HCT116 (cell line): ENCODE measurements around the gene ULBP2. TPM values are rescaled to one million over a fixed set of nuclear protein-coding genes. Genes with fewer than 3 reads are reported as not detected.
"Not testable (repeated sequence)": the region's sequence is repeated elsewhere in the genome, so short reads cannot be mapped to it uniquely, and the experiment has no call there.

ENCODE experiments used
- ATAC-seq: fragments of 200-7000 bp; cut with Tn5 transposase; 2 replicates; pipeline ENCODE4 v1.9.1; 2020; ENCODE audit warnings: mild to moderate bottlenecking, moderate library complexity
- BruUV-seq: library from RNA; stranded (reverse); fragments of 400-500 nt; replicated peaks from 2 replicates; lab custom pipeline; 2021; lab: Mats Ljungman, UMichigan
- CTCF ChIA-PET: fragments of 300-600 bp; sonication (Branson Sonifier 250); formaldehyde crosslinking; loops from one replicate; lab custom pipeline; 2021; ENCODE audit warnings: antibody characterized with exemption; lab: Charles Lee
- POLR2A ChIA-PET: fragments of 300-600, 350-600 bp; sonication (Branson Sonifier 250); formaldehyde crosslinking; loops from one replicate; lab custom pipeline; 2021; ENCODE audit warnings: antibody characterized with exemption; lab: Charles Lee
- RAD21 ChIA-PET, 2 experiments: fragments of 300-600 bp; sonication (Branson Sonifier 250); formaldehyde crosslinking; loops; one replicate each; lab custom pipeline; 2023; ENCODE audit warnings: low total read pairs in 2 of 2; ENCODE audit not compliant: uncharacterized antibody in 2 of 2, unreplicated experiment in 2 of 2, low non-redundant PET in 1 of 2; lab: Charles Lee
- DNase-seq: peaks from one replicate; pipeline ENCODE4 v3.0.0-alpha.2; 2010; ENCODE audit warnings: low read depth, low spot score
- H2AFZ ChIP-seq: fragments of 200-600 bp; shearing (Covaris generic), sonication (generic); 2 replicates; pipeline ENCODE4 v1.6.1; 2017; ENCODE audit warnings: low read depth, mixed run types, mixed read lengths, antibody characterized with exemption, low read length; ENCODE audit not compliant: poor library complexity, severe bottlenecking
- H3K27ac ChIP-seq: 2 replicates; pipeline ENCODE4 v1.5.1; 2012; ENCODE audit warnings: low read depth, low read length
- H3K27me3 ChIP-seq: fragments of 200-600 bp; sonication (generic); 2 replicates; pipeline ENCODE4 v1.6.1; 2016; ENCODE audit warnings: mixed run types, low read length, mixed read lengths; ENCODE audit not compliant: insufficient read depth
- H3K36me3 ChIP-seq, 2 experiments: fragments of 200-500 bp in 1 of 2; fragments of 200-600 bp in 1 of 2; sonication (Bioruptor generic) in 1 of 2; sonication (generic) in 1 of 2; 2 replicates each; pipeline versions ENCODE4 v1.5.1 to v1.6.1; 2014 to 2016; ENCODE audit warnings: low read length in 2 of 2, inconsistent platforms in 1 of 2, mixed read lengths in 1 of 2, mixed run types in 1 of 2; ENCODE audit not compliant: insufficient read depth in 2 of 2, control insufficient read depth in 1 of 2
- H3K4me1 ChIP-seq, 2 experiments: fragments of 200-600 bp in 1 of 2; sonication (generic) in 1 of 2; 2 replicates each; pipeline versions ENCODE4 v1.5.1 to v1.6.1; 2012 to 2017; ENCODE audit warnings: low read length in 2 of 2, inconsistent platforms in 1 of 2, mild to moderate bottlenecking in 1 of 2, mixed read lengths in 1 of 2, mixed run types in 1 of 2, moderate library complexity in 1 of 2; ENCODE audit not compliant: insufficient read depth in 2 of 2, control insufficient read depth in 1 of 2
- H3K4me2 ChIP-seq: fragments of 200-600 bp; sonication (generic); 2 replicates; pipeline ENCODE4 v1.6.1; 2017; ENCODE audit warnings: mixed run types, low read length, mixed read lengths
- H3K4me3 ChIP-seq, 2 experiments: fragments of 200-600 bp in 1 of 2; sonication (generic) in 1 of 2; replicated peaks in 1 of 2; 2 replicates each; pipeline ENCODE4 v1.5.1; 2011 to 2016; ENCODE audit warnings: low read length in 2 of 2, control low read depth in 1 of 2, low read depth in 1 of 2, mild to moderate bottlenecking in 1 of 2, mixed read lengths in 1 of 2, mixed run types in 1 of 2
- H3K79me2 ChIP-seq: fragments of 200-600 bp; sonication (generic); 2 replicates; pipeline ENCODE4 v1.6.1; 2017; ENCODE audit warnings: mild to moderate bottlenecking, mixed run types, low read length, moderate library complexity, mixed read lengths; ENCODE audit not compliant: insufficient read depth
- H3K9ac ChIP-seq: fragments of 200-600 bp; sonication (generic); 2 replicates; pipeline ENCODE4 v1.6.1; 2016; ENCODE audit warnings: low read length, mixed read lengths
- H3K9me2 ChIP-seq: fragments of 200-600 bp; sonication (generic), shearing (Covaris generic); 2 replicates; pipeline ENCODE4 v1.6.1; 2017; ENCODE audit warnings: mixed run types, mild to moderate bottlenecking, moderate library complexity; ENCODE audit not compliant: insufficient read depth
- H3K9me3 ChIP-seq, 2 experiments: fragments of 200-500 bp in 1 of 2; fragments of 200-600 bp in 1 of 2; sonication (Bioruptor generic) in 1 of 2; sonication (generic) in 1 of 2; 2 replicates each; pipeline ENCODE4 v1.6.1; 2014 to 2017; ENCODE audit warnings: low read length in 2 of 2, mixed read lengths in 2 of 2, inconsistent platforms in 1 of 2, low read depth in 1 of 2, mild to moderate bottlenecking in 1 of 2, mixed run types in 1 of 2, moderate library complexity in 1 of 2; ENCODE audit not compliant: control insufficient read depth in 1 of 2, insufficient read depth in 1 of 2
- H4K20me1 ChIP-seq: fragments of 200-600 bp; sonication (generic), shearing (Covaris generic); 2 replicates; pipeline ENCODE4 v1.6.1; 2017; ENCODE audit warnings: mixed run types, mild to moderate bottlenecking, moderate library complexity; ENCODE audit not compliant: insufficient read depth
- CTCF ChIP-seq, 3 experiments: fragments of 200-600 bp in 1 of 3; sonication (generic) in 1 of 3; IDR thresholded peaks in 2 of 3; conservative IDR thresholded peaks in 1 of 3; 2 replicates each; pipeline ENCODE4 v1.5.1; 2012 to 2017; ENCODE audit warnings: low read depth in 2 of 3, low read length in 2 of 3, antibody characterized with exemption in 1 of 3, borderline replicate concordance in 1 of 3, control low read depth in 1 of 3, mild to moderate bottlenecking in 1 of 3, mixed read lengths in 1 of 3, mixed run types in 1 of 3, moderate library complexity in 1 of 3; ENCODE audit not compliant: insufficient read depth in 1 of 3
- ELF1 ChIP-seq: IDR thresholded peaks from 2 replicates; pipeline ENCODE4 v1.6.1; 2012; ENCODE audit warnings: low read depth, borderline replicate concordance
- JUND ChIP-seq: IDR thresholded peaks from 2 replicates; pipeline ENCODE4 v1.6.1; 2012
- RAD21 ChIP-seq: IDR thresholded peaks from 2 replicates; pipeline ENCODE4 v1.6.1; 2012; ENCODE audit warnings: low read depth, mild to moderate bottlenecking
- TCF7L2 ChIP-seq: IDR thresholded peaks from 2 replicates; pipeline ENCODE4 v1.7.0; 2011; ENCODE audit warnings: borderline replicate concordance, inconsistent platforms; ENCODE audit not compliant: insufficient read depth, insufficient read length; ENCODE audit errors: extremely low read depth
- ZFX ChIP-seq: fragments of 450-650 bp; IDR thresholded peaks from 2 replicates; pipeline ENCODE4 v1.6.1; 2017
- ZNF274 ChIP-seq: fragments of 200-500 bp; sonication (Bioruptor generic); IDR thresholded peaks from 2 replicates; pipeline ENCODE4 v1.6.1; 2014; ENCODE audit warnings: mild to moderate bottlenecking, low read depth, low read length, inconsistent platforms
- intact Hi-C: fragments of 100-400 bp; cut with micrococcal nuclease; formaldehyde crosslinking; loops from 2 replicates; pipeline ENCODE4 v1.10.0; 2022
- total RNA-seq: library from RNA; stranded (reverse); gene quantifications from one replicate; pipeline ENCODE4 v1.2.1, GENCODE V29; 2021; ENCODE audit not compliant: unreplicated experiment

The ULBP2 gene
- total RNA-seq, 1 experiment from 2014 or later: 10.2 TPM

DNA sequence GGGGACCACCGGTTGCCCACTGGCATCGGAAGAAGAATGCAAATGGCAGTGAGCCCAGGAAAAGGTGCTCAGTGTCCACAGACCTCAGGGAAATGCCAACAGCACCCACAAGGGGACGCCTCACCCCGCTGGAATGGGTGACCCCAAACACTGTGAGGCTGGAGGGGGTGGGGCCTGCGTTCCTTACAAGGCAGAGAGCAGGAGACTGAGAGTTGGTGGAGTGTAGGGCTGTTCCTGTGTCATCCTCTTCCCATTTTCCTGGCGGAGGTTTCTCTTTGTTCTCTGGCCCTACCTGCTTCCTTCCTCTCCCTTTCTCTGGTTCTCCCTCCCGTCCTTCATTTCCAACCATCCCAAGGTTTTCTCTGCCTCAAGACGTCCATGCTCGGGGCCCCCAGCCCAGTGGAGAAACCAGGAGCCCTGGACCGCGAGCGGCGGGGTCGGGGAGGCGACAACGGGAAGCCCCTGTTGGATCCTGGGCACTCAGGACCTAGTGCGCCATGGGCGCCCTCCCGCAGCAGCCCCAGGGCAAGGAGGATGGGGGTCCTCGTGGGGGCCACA, 3.7 kb upstream of the ULBP2 start:
- H3K9ac ChIP-seq, intact Hi-C loops: not testable (repeated sequence)
- TF ChIP-seq CTCF (IDR thresholded peaks at IDR 0.05 in 2 of 3, conservative IDR thresholded peaks at IDR 0.05 in 1 of 3; ENCODE audit: borderline replicate concordance in 1 of 3, insufficient read depth in 1 of 3, low read depth in 2 of 3, low read length in 2 of 3) (0 out of 6 replicates have a peak, but pooled peaks of 1 of the 3 experiments have one; percentile 1), RAD21 (peak; percentile 7; the same call in 1 of the 2 replicates)

GRCh38 chr6:149938571-149939355, 3.1 kb upstream of the ULBP2 start:
- Histone ChIP-seq H3K36me3 (no peaks in the 10 kb centered on the region), H3K4me1 (peaks cover 2 to 11% of the 10 kb centered on the region in 2 experiments; a peak in 2 of 4 replicates), H3K79me2 (no peaks in the 10 kb centered on the region), H3K4me3 (no peak overlapping the region), H2AFZ (no peak overlapping the region), H3K9ac (no peak overlapping the region), H3K9me3 (no peaks in the 10 kb centered on the region), H3K4me2 (no peak overlapping the region), H3K27me3 (no peaks in the 10 kb centered on the region), H4K20me1 (no peaks in the 10 kb centered on the region), H3K9me2 (no peaks in the 10 kb centered on the region), H3K27ac (no peak overlapping the region)
- ChIA-PET CTCF (no interaction called here), RAD21 (no interaction called here), POLR2A (no interaction called here)
- no TSS peak for BruUV-seq
- DNase-seq (no peak), ATAC-seq (no peak)
- intact Hi-C loops: no loop called here
- no peak for TF ChIP-seq ZNF274
- TF ChIP-seq ELF1: no peak
- TF ChIP-seq ZFX: no peak
- no peak for TF ChIP-seq TCF7L2
- TF ChIP-seq JUND: no peak

More for the DNA sequence above, 3.7 kb upstream of the ULBP2 start:
- H3K79me2 ChIP-seq, BruUV-seq, H3K36me3 ChIP-seq, H3K4me2 ChIP-seq, H4K20me1 ChIP-seq, H3K9me2 ChIP-seq, POLR2A ChIA-PET, RAD21 ChIA-PET, H2AFZ ChIP-seq, H3K27ac ChIP-seq, H3K4me3 ChIP-seq, DNase-seq, H3K27me3 ChIP-seq, H3K9me3 ChIP-seq, CTCF ChIA-PET: not testable (repeated sequence)
- H3K4me1 ChIP-seq: peaks cover 2 to 11% of the 10 kb centered on the region in 2 experiments; a peak in 2 of 4 replicates
- ATAC-seq: peak; percentile 42
